ENCODE measurements around the gene NHERF1.

Gene NHERF1

DNA sequence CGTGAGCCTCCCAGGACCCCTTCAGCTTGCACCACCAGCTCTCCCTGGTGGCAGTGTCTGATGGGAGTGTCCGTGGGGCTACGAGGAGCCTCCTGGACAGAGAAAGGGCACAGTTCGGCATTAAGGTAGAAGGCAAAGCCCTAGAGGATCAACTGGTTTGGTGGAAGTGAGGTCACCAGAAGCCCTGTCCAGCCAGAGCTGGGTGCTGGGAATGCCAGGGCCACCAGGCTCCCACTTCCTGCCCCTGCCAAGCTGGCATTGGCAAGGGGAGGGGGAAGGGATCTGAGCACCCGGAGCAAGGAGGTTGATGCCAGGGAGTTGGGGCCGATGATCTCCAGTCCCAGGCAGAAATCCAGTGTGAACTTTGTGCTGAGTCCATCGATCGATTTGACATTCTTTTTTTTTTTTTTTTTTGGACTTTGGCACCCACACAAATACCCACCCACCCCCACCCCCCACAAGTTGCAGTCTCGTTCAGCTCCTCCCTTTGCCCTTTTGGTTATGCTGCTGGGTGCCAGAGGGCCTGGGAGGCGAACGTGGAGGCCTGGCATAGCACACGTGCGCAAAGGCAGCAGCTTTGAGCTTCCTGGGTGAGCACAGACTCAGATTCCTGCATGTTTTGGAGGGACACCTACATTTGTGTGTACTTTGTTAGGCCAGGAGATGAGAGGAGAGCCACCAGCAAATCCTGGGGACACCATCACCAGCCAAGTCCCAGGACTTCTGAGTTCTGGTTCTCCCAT, 2.1 kb downstream of the NHERF1 start:
- DNase-seq (ENCODE audit: low spot score), result no peak
- no peak for TF ChIP-seq CTCF (IDR thresholded peaks at IDR 0.05; ENCODE audit: extremely low read depth, missing control alignments)

GRCh38 chr17:74752415-74752814, 4.0 kb downstream of the NHERF1 start:
- DNase-seq (ENCODE audit: low spot score), result no peak
- no peak for TF ChIP-seq CTCF (IDR thresholded peaks at IDR 0.05; ENCODE audit: extremely low read depth, missing control alignments)

GRCh38 chr17:74752822-74753401, 4.5 kb downstream of the NHERF1 start:
- TF ChIP-seq CTCF (IDR thresholded peaks at IDR 0.05; ENCODE audit: extremely low read depth, missing control alignments), result no peak
- DNase-seq (ENCODE audit: low spot score), result no peak

DNA sequence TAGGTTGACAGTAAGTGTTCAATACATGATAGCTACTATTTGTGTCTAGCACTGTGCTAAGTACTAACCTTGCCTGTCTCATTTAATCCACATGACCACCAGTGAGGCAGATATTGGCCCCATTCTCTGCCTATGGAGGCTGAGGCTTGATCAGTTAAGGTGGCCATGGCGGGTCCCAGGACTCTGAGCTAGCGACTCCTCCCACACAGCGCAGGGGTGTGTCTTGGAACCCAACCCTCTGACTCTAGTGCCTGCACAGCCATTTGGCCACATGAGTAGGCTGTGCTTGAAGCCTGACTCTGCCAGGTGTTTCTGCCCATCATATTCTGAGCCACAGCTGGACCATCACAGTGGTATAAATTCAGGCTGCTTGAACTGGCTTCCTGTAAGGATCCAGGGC, 6.4 kb downstream of the NHERF1 start:
- DNase-seq (ENCODE audit: low spot score), result no peak
- TF ChIP-seq CTCF (IDR thresholded peaks at IDR 0.05; ENCODE audit: extremely low read depth, missing control alignments), result no peak

- TF ChIP-seq CTCF (IDR thresholded peaks at IDR 0.05; ENCODE audit: extremely low read depth, missing control alignments), result no peak
- DNase-seq (ENCODE audit: low spot score), result no peak
These were observed 7.1 kb downstream of the NHERF1 start for GRCh38 chr17:74755533-74755932.

- DNase-seq (ENCODE audit: low spot score), result no peak
- no peak for TF ChIP-seq CTCF (IDR thresholded peaks at IDR 0.05; ENCODE audit: extremely low read depth, missing control alignments)
These were observed 8.5 kb downstream of the NHERF1 start for GRCh38 chr17:74756891-74757290.

- no peak for TF ChIP-seq CTCF (IDR thresholded peaks at IDR 0.05; ENCODE audit: extremely low read depth, missing control alignments)
- DNase-seq (ENCODE audit: low spot score), result no peak
These were observed 9.1 kb downstream of the NHERF1 start for GRCh38 chr17:74757502-74757901.
